Astrocyte of the hippocampus (primary cell): ENCODE data around the gene ASH1L.
"Not testable (repeated sequence)": the region's sequence is repeated elsewhere in the genome, so short reads cannot be mapped to it uniquely, and the experiment has no call there.

Experiments
- DNase-seq: peaks from one replicate; pipeline ENCODE4 v3.0.0; 2011; ENCODE audit warnings: low read depth, low spot score

The ASH1L gene

DNA sequence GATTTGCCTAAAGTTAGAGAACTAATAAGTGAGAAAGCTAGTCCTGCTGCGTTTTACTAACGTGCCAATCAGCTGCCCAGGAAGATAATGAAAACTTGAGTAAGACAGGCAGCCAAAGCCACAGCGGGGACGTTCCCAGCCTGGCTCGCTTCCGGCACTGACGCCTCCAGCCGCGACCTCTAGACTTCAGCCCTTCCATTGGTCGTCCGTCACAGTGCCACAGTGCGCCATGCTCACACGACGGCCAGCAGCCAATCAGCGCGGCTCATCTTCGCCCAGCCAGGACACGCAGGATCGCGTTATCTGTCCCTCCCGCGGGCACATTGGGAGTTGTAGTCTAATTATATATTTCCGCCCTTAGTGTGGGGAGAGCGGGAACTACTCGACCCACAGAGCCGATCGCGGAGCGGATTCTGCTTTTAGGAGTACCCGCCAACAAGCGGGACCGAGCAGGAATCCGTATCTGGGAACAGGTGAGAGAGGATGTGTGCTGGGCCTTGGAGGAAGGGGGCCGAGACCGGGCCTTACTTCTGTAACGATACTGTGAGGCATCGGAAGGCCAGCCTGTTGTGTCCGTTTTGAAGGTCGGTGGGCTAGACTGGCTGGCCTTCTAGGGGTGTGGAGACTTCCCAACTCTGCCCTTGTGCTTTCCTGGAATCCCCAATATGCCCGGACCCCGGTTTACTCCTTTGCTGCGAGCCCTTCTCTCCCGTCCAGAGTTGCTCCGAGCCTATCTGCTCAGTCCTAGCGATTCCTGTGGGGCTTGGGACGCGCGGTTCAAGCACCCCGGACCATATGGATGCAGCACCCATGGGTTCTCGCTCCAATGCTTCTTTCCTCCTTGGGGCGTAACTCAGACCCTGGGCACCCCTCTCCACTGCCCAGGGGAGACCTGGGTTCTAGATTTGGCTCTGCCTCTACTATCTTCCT lies 253.8 kb downstream of the ASH1L start, which contains the start of gene FDPS:
Gene FDPS, plus strand, starts transcription at position 374 of the 930 bp plus-strand sequence. CDS start 924 bp downstream, outside the sequence.
- peak; percentile 100 for DNase-seq

GRCh38 chr1:155307247-155307740 lies 255.3 kb downstream of the ASH1L start:
- DNase-seq = peak; percentile 40

- DNase-seq = peak; percentile 39
These were observed 256.7 kb downstream of the ASH1L start for GRCh38 chr1:155305881-155306391.

- no peak for DNase-seq
These were observed 258.0 kb downstream of the ASH1L start for GRCh38 chr1:155304558-155305063.

DNA sequence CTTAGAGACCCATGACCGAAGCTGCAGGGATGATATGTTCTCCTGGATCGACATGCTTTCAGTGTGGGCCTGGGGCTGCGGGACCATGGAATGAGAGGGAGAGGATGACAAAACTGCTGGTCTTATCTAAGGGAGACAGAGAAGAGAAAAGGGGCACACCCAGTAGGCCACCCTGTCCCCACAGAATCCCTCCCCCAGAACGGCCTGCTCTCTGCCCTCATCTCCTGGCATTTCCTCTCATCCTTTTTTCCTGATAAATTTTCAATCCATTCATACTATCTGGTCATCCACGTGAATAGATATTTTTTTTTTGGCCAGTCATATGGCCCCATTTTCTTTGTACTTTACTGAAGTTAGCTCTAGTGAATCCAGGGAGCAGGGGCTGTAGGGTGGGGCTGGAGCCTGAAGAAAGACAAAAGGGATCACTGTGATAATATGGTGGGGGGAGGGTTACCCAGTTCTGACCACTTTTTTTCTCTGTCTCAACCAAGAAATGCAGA lies 261.2 kb downstream of the ASH1L start, which contains the start of gene PKLR:
Gene PKLR, minus strand, starts transcription at position 97 of the 500 bp plus-strand sequence. Its CDS starts 43 bp downstream, at position 54.
- no peak for DNase-seq

GRCh38 chr1:155300553-155301329 lies 261.9 kb downstream of the ASH1L start:
- no peak for DNase-seq

DNA sequence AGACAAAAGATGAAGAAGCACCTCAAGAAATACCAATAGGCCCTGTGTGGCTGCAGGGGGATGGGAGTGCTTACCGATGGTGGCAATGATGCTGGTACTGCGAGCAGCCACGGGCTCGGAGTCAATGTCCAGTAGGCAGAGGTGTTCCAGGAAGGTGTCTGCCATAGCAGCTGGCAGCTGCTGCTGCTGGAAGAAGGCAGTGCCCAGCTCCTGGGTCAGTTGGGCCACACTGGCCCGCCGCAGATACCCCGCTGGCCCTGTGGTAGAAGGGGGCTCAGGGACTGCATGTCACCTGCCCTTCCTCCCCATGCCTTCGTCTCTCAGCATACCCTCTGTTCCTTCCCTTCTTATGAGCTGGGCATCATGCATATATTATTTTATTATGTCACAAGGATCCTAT lies 262.6 kb downstream of the ASH1L start:
- DNase-seq = no peak

GRCh38 chr1:155297384-155297783 lies 265.2 kb downstream of the ASH1L start:
- no peak for DNase-seq

GRCh38 chr1:155296661-155297060 lies 265.9 kb downstream of the ASH1L start:
- no peak for DNase-seq

DNA sequence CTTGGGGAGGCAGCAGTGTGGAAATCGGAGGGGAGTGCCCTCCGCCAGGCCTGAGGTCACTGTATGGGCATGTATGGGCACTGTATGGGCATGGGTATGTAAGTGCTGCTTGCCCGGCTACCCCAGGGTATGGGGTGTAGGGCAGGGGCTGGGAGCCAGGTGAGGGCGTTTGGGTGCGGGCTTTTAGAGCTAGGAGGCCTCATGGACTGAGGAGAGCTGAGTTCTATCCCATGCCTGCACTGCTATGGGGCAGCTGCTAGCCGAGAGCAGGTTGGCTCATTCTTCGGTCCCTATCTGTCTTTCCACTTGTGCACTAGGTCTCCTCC lies 266.7 kb downstream of the ASH1L start:
- DNase-seq = no peak

GRCh38 chr1:155295183-155295941 lies 267.2 kb downstream of the ASH1L start:
- DNase-seq = no peak

- no peak for DNase-seq
These were observed 268.0 kb downstream of the ASH1L start for GRCh38 chr1:155294520-155295182.

DNA sequence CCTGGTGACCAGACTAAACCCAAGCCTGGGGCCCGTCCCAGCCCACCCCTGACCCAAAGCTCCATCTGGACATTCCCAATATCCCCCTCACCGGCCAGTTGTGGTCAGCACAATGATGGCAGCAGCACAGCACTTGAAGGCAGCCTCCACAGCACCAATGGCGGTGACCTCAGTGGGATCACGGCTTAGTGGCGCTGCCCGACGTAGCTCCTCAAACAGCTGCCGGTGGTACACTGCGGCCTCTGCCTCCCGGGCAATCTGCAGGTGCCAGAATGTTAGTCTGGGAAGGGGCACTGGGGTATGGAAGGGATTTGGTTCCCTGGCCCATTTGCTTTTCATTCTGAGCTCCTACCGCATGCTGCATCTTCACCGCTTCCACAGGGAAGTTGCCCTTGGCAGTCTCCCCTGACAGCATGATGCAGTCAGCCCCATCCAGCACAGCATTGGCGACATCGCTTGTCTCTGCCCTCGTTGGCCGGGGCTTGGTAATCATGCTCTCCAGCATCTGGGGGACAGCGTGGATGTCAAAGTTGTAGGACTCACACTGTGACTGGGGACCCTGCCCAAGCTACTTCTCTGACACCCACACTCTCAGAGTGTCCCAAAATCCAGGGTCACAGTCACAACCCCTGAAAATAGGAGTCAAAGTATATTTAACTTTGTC lies 269.4 kb downstream of the ASH1L start:
- DNase-seq = no peak

DNA sequence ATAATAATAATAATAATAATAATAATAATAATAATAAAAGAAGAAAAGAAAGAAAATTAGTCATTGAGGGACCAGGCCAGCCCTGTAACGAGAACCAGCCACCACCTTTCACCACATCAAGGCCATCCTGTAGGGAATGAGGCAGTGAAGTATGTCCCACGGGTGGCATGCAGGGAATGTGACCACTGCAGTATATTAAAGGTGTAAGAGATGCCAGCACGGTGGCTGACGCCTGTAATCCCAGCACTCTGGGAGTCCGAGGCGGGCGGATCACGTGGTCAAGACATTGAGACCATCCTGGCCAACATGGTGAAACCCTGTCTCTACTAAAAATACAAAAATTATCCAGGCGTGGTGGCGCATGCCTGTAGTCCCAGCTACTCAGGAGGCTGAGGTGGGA lies 271.6 kb downstream of the ASH1L start:
- DNase-seq = not testable (repeated sequence)

DNA sequence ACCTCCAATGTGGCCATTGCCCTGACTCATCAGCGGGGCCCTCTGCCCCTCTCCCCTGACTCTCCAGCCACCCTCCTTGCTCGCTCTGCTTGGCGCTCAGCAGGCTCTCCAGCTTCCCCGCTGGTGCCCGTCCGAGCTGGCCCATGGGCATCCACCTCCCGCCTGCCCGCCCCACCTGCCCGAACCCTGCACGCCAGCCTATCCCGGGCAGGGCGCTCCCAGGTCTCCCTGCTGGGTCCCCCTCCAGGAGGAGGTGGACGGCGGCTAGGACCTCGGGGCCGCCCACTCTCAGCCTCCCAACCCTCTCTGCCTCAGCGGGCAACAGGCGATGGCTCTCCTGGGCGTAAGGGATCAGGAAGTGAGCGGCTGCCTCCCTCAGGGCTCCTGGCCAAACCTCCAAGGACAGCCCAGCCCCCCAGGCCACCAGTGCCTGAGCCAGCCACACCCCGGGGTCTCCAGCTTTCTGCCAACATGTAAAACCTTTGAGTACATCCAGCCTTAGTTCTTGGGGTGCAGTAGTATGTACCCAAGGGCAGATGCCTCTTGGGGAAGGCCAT lies 274.5 kb downstream of the ASH1L start:
- no peak for DNase-seq

DNA sequence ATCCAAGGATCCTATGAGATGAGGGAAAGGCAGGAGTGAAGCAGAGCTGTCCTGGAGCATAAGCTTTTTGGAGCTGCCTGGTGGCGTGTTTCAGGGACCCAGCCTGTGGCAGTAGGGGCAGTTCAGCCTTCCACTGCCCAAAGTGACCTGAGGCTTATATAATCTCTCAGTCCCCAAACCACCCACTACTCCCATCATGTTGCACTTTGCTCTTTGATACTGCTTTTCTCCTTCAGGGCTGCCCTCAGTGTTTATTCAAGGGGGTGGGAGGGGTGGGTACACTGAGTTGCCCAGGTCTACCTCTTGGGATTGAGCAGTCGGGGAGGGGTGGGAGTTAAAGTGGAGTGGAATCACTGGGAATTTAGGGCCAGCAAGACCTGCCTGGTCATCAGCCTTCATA lies 276.1 kb downstream of the ASH1L start:
- no peak for DNase-seq

- DNase-seq = no peak
These were observed 277.0 kb downstream of the ASH1L start for GRCh38 chr1:155285631-155286044.
